Measurements from ENCODE around the gene L3MBTL4.
"Not testable (repeated sequence)": the region's sequence is repeated elsewhere in the genome, so short reads cannot be mapped to it uniquely, and the experiment has no call there.

The L3MBTL4 gene

DNA sequence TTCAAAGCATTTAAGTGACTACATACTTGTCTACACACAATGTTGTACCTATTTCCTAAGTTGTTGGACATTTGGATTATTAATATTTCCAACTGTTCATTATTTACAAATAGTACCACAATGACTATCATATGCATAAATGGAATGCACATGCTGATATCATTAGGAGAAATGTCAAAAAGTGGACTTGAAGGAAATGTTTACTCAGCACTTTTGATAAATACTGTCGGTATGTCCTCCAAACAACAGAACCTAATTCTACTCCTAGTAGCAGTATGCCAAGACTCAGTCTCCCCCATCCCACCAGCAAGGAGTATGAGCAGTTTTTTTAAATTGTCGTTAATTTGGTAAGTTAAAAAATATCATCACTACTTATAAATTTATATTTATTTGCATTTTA lies 116.8 kb downstream of the L3MBTL4 start:
- DNase-seq (ENCODE audit: low spot score), result no peak

DNA sequence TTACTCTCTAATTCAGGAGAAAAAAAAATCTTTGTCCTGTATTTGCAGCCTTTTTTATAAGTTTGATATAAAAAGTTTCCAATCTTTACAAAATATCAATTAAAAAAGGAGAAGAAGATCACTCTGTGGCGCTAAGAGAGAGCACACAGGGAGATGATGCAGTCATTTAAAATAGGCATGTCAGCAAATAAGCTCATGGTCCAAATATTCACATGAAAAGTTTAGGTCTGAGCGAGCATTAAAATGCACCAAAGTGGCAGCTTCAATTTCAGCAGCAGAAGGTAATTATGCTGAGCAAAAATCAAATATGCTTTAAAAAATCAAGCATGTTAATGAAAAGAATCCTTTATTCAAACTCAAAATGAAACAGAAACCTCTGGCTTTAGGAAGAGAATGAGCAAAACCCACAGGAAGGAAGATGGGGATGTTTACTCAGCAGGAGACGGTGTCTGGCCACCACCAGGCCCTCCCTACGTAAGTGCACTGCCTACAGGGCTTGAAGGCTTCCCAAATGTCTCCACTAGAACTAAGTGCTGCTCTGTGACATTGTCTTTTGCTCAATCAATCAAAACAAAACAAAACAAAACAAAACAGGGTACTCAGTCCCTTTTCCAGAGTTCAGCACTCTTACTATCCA lies 120.4 kb downstream of the L3MBTL4 start:
- DNase-seq (ENCODE audit: low spot score), result peak; percentile 2

- DNase-seq (ENCODE audit: low spot score), result no peak
Observed at GRCh38 chr18:6289843-6290242, 124.9 kb downstream of the L3MBTL4 start.

DNA sequence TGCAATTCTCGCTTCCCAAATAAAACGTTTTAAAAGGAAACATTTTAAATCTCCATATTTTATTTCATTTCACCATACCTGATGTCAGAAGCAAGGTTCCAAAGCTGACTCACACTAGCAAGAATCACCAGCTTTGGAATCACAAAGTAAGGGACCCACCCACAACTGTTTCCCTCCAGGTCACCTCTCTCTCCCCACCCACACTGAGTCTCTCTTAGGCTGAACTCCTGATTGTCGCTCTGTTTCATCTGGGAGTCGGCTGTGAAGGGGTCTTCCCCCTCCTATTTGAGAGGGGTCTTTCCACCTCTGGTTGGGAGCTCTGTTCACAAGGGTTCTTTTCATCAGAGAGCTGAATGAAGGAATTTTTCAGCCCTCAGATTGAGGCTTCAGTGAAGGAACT lies 128.1 kb downstream of the L3MBTL4 start:
- DNase-seq (ENCODE audit: low spot score), result no peak

DNA sequence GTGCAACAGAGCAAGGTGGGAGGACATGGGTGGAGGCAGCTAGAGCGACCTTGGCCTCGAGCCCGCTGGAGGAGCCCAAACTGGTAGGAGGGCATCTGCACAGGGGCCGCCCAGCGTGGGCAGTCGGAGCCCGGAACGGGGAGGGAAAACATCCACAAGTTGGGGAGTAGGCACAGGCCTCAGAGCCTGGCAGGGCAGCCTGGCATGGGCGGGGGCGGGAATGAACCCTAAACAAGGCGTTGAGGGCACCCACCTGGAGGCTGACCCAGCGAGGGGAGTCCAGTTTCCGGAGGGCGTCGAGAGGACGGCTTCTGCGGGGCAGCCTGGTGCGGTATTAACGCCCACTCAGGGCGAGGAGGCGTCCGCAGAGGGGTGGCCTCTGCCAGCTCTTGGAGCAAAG lies 129.9 kb downstream of the L3MBTL4 start:
- DNase-seq (ENCODE audit: low spot score), result no peak

DNA sequence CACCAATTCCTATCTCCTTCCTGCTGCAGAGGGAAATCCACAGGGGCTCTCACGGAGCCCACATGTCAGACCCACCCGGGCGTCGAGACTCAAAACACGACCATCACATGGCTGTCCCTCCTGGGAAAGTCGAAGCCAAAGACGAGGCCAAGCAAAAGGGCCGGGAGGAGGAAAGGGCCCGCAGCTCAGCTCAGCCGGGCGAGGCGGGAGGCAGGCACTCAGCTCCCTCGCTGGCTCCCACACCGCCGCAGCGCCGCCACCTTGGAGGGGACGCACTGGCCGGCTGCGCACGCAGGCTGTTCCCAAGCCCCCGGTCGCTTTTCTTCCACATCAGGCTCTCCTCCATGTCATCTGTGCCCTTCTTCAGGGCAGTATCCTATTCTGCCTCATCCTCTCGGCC lies 130.4 kb downstream of the L3MBTL4 start:
- no peak for DNase-seq (ENCODE audit: low spot score)

- DNase-seq (ENCODE audit: low spot score), result no peak
Observed at GRCh38 chr18:6281874-6282273, 132.8 kb downstream of the L3MBTL4 start.

- no peak for DNase-seq (ENCODE audit: low spot score)
Observed at GRCh38 chr18:6280211-6280743, 134.4 kb downstream of the L3MBTL4 start.

DNA sequence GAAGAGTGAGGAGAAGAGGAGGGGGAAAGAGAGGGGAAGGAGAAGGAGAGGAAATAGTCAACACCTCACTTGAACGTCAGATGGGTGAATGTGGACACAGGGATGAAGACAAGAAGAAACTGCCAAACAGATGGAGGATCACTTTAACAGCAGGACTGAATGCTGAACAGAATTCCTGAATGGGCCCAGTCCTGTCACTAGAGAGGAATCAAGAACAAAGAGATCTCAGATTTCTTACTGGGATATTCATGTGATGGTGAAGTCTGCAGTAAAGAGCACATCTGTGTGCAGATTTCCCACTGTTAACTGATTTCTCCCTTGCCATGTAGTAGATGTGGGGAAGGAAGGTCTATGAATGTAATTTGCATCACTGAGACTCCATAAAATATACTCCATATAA lies 135.4 kb downstream of the L3MBTL4 start:
- no peak for DNase-seq (ENCODE audit: low spot score)

GRCh38 chr18:6273423-6273822 lies 141.3 kb downstream of the L3MBTL4 start:
- DNase-seq (ENCODE audit: low spot score), result no peak

GRCh38 chr18:6272144-6272543 lies 142.6 kb downstream of the L3MBTL4 start:
- not testable (repeated sequence) for DNase-seq (ENCODE audit: low spot score)

DNA sequence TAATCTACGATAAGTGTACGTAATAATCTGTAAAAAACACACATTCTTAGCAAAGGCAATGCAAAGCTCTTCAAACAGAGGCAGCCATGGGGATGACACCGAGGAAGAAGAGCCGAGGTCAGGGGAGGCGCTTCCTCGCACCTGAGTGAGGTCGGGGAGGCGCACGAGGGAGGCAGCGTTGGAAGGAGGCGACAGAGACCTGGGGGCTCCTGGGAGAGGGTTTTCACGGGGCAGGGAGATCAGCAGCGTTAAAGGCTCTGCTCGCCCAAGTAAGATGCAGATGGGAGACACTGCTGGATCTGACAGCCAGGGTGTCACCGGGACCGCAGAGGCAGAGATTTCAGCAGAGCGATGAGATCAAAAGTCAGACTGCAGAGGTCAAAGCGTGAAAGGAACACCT lies 143.1 kb downstream of the L3MBTL4 start:
- DNase-seq (ENCODE audit: low spot score), result no peak

DNA sequence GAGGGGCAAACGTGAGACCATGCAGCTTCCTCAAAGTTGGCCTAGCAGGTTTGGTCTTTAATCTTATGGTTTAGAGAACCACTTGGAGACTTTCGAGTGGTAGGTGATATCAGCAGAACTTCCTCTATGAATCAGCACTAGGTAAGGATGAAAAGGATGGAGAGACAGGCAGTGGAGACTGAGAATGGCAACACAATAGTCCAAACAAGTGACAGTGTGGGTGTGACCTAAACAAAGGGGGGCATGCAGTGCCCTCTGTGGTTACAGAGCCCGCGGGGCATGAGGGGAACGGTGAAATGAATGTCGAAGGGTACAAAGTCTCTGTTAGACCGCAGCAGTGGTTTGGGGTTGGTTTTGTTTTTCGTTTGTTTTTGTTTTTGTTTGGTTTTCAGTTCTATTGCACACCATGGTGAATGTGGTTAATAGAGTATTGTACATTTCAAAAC lies 143.9 kb downstream of the L3MBTL4 start:
- DNase-seq (ENCODE audit: low spot score), result no peak

DNA sequence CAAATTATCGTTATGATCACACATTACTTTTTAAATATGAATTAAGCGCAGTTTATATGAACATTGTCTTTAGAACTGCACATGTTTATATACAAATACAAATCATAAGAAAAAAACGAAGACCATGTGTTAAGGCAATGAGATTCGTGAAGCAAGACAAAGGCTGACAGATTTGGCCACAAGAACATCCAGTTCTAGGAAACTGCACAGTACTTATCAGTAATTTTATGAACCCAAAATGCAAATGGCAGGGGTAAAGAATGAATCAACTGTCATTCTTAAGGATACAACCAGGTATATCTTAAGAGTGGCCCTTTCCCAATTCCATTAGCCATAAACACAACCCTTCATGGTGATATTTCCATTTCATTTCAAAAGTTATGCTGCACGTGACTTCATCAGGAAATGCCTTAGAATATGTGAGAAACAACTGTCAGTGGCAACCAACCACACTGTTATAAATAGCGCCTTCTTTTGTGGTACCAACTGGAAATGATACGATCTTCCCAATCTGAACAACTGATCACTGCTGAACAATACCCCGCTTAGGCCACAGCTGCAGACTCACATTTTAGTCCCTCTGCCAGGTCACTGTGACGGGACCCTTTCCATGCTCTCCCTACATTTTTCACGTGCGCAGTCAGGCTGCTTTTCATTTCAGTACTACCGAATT lies 144.9 kb downstream of the L3MBTL4 start:
- no peak for DNase-seq (ENCODE audit: low spot score)

GRCh38 chr18:6266212-6266611 lies 148.5 kb downstream of the L3MBTL4 start:
- no peak for DNase-seq (ENCODE audit: low spot score)

DNA sequence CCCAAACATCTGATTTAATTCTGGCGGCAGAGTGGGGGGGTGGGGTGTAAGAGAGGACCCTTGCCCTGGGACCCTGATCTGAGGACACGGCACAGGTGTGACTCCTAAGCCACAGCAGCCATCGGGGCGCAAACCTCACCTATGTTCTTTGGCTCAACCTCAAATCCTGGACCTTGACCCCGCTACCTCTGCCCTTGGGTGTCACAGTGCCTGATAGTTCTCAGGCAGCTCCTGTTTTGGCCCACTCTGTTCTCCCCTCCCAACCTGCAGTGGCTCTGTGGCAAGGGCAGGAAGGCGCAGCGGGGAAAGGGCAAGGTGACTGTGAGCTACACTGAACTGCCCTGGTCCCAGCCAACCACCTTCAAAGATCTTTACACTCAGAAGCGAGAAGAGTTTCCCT lies 152.8 kb downstream of the L3MBTL4 start:
- no peak for DNase-seq (ENCODE audit: low spot score)

DNA sequence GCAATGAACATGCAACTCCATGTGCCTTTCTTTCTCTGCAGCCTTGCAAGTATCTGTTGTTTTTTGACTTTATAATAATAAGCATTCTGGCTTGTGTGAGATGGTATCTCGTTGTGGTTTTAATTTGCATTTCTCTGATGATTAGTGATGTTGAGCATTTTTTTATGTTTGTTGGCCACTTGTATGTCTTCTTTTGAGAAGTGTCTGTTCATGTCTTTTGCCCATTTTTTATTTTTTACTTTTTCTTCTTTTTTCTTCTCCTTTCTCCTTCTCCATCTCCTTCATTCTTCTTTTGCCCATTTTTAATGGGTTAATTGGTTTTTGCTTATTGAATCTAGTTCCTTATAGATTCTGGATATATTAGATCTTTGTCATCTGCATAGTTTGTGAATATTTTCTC lies 155.4 kb downstream of the L3MBTL4 start:
- not testable (repeated sequence) for DNase-seq (ENCODE audit: low spot score)

DNA sequence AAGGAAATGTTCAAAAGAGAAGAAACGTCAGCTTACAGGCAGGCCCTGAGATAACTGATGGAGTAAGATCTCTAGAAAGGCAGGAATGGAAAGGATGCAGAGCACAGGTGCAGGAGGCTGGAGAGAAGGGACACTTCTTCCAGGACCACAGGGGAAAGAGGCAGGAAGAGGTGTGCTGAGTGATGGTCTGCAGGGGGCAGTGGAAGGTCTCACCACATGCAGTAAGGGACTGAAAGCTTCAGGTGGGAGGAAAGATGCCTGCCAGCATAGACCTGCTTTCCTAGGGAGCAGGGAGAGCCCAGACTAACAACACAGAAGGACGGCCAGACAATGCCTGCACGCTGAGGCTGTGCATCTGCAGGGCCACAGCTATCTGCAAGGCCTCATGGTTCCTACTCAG lies 156.8 kb downstream of the L3MBTL4 start:
- no peak for DNase-seq (ENCODE audit: low spot score)

DNA sequence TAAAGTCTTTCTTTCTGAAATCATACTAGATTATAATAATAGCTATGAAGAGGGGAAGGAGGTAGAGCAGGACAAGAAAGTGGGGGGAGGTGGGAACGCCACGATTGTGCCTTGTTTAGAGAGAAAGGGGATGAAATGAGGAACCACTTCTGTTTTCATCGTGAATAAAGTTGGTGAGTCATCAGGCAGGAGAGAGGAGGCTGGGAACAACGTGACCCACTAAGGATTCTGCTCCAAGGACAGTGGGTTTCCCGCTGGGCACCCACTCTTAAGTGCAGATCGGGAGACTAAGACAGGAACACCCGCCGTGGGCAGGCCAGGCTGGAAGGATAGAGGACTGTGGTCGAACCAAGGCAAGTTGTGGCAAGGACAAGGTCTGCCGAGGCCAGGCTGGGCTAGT lies 158.2 kb downstream of the L3MBTL4 start:
- DNase-seq (ENCODE audit: low spot score), result no peak

DNA sequence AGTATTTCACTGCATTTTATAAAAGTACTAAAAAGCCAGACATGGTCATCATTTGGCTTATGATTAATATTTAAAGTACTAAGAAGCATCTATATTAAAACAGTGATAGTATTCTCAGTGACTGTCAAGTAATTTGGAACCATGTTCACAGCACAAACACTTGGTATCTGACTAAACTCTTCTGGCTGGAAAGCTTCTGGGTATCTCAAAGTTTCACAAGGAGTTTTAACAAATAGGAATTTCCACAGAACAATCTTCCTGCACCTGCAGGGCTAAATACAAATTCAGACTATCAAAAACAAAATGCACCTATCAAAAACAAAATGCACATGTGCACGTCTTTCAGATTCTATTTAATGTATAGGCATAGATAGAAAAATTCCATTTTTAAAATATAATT lies 158.8 kb downstream of the L3MBTL4 start:
- DNase-seq (ENCODE audit: low spot score), result no peak

DNA sequence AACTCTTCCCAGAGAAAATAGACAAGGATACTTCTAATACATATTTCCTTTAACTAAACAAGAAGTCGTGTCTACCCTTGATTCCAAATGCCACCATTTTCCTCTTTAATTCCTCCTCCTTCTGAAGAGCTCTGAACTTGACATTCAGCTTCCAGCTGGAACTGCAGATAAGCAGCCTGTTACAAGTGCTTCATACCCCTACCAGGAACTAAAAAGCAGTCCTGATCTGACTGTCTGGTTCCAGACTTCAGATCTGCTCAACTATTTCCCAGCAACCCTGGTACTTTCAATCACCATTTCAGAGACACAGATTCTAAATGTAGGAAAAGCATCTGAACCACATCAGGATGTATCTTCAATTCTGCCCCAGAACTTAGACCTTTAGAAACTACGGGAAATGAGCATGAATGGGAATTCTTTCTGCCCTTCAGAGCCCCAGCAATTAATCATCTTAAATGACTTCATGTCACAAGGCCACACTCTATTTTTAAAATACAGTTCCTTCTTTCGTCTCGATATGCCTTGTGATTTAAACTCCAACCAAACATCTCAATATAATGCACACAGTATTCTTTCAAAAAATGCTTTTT lies 159.5 kb downstream of the L3MBTL4 start:
- no peak for DNase-seq (ENCODE audit: low spot score)

GRCh38 chr18:6254456-6254855 lies 160.3 kb downstream of the L3MBTL4 start:
- DNase-seq (ENCODE audit: low spot score), result no peak

GRCh38 chr18:6251084-6251483 lies 163.6 kb downstream of the L3MBTL4 start:
- no peak for DNase-seq (ENCODE audit: low spot score)
